HEK293T (cell line): Measurements from ENCODE around the gene REPIN1.

Source experiments
- ARNT ChIP-seq: fragments of 450-650 bp; IDR thresholded peaks from 2 replicates; pipeline ENCODE4 v1.6.1; 2017; ENCODE audit warnings: mild to moderate bottlenecking
- CTBP1 ChIP-seq: fragments of 450-650 bp; IDR thresholded peaks from 2 replicates; pipeline ENCODE4 v1.6.1; 2016; ENCODE audit warnings: borderline replicate concordance
- ELF4 ChIP-seq: fragments of 450-650 bp; IDR thresholded peaks from 2 replicates; pipeline ENCODE4 v1.6.1; 2017; ENCODE audit warnings: antibody characterized with exemption
- FOXM1 ChIP-seq: fragments of 450-650 bp; IDR thresholded peaks from 2 replicates; pipeline ENCODE4 v1.6.1; 2017; ENCODE audit warnings: mild to moderate bottlenecking, borderline replicate concordance
- HDGF ChIP-seq: fragments of 450-650 bp; IDR thresholded peaks from 2 replicates; pipeline ENCODE4 v1.6.1; 2017; ENCODE audit warnings: antibody characterized with exemption, borderline replicate concordance
- NFRKB ChIP-seq: fragments of 450-650 bp; IDR thresholded peaks from 2 replicates; pipeline ENCODE4 v1.6.1; 2016; ENCODE audit warnings: mild to moderate bottlenecking, moderate library complexity
- SP1 ChIP-seq: fragments of 450-650 bp; IDR thresholded peaks from 2 replicates; pipeline ENCODE4 v1.6.1; 2017
- TARDBP ChIP-seq: fragments of 450-650 bp; IDR thresholded peaks from 2 replicates; pipeline ENCODE4 v1.6.1; 2016
- TF ChIP-seq, protein P1 (sequence below): fragments of 450-650 bp; IDR thresholded peaks from 2 replicates; pipeline ENCODE4 v1.6.1; 2016

DNA sequence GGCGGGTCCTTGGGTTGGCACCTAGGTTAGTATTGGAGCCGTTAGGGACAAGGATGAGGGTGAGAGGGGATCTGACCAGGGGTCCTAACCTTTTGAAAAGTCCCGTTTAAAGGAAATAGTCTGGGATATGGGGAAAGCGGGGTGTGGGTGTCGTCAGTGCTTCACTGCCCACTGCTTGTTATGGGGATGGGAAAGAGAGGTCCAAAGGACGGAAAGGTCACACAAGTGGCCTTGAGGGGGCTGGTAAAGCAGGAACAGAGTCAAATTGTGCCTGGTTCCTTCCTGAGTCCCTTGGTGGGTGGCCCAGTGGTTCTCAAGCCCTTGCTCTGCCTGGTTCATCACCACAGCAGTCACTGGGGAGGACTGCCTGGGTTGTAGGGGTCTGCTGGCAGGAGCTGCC is 7.9 kb downstream of the REPIN1 start:
- TF ChIP-seq NFRKB (no peak), CTBP1 (no peak), ELF4 (no peak), SP1 (no peak), FOXM1 (no peak), HDGF (no peak), TARDBP (no peak), ARNT (no peak)
- TF ChIP-seq, protein P1, sequence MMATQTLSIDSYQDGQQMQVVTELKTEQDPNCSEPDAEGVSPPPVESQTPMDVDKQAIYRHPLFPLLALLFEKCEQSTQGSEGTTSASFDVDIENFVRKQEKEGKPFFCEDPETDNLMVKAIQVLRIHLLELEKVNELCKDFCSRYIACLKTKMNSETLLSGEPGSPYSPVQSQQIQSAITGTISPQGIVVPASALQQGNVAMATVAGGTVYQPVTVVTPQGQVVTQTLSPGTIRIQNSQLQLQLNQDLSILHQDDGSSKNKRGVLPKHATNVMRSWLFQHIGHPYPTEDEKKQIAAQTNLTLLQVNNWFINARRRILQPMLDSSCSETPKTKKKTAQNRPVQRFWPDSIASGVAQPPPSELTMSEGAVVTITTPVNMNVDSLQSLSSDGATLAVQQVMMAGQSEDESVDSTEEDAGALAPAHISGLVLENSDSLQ, result no peak
